SK-N-SH treated with all-trans-retinoic acid at 6 μM for 48 hours (cell line): Measurements from ENCODE around the gene SLC7A9.

Experiments used
- ATAC-seq: fragments of 200-7000 bp; cut with Tn5 transposase; 3 replicates; pipeline ENCODE4 v1.9.1; 2020; ENCODE audit warnings: mild to moderate bottlenecking, moderate library complexity
- CSDC2 ChIP-seq: fragments of 250-450 bp; sonication (Bioruptor Pico); IDR thresholded peaks from 2 replicates; pipeline ENCODE4 v1.5.0; 2020; ENCODE audit warnings: mild to moderate bottlenecking, moderate library complexity
- CSRNP3 ChIP-seq: fragments of 250-450 bp; sonication (Bioruptor Pico); IDR thresholded peaks from 2 replicates; pipeline ENCODE4 v1.5.1; 2021; ENCODE audit warnings: mild to moderate bottlenecking, moderate library complexity
- ESRRG ChIP-seq: fragments of 250-450 bp; sonication (Bioruptor Pico); IDR thresholded peaks from 2 replicates; pipeline ENCODE4 v1.6.1; 2021; ENCODE audit warnings: mild to moderate bottlenecking
- GLIS3 ChIP-seq: fragments of 250-450 bp; sonication (Bioruptor Pico); IDR thresholded peaks from 2 replicates; pipeline ENCODE4 v1.5.0; 2020; ENCODE audit warnings: mild to moderate bottlenecking, moderate library complexity
- ISL1 ChIP-seq: fragments of 250-450 bp; sonication (Bioruptor Pico); IDR thresholded peaks from 2 replicates; pipeline ENCODE4 v2.1.2; 2022; ENCODE audit warnings: mild to moderate bottlenecking, moderate library complexity
- OSR1 ChIP-seq: fragments of 250-450 bp; sonication (Bioruptor Pico); IDR thresholded peaks from 2 replicates; pipeline ENCODE4 v1.8.0; 2022; ENCODE audit warnings: moderate library complexity, mild to moderate bottlenecking, inconsistent platforms
- POU6F1 ChIP-seq: fragments of 250-450 bp; sonication (Bioruptor Pico); IDR thresholded peaks from 2 replicates; pipeline ENCODE4 v1.8.0; 2021; ENCODE audit warnings: low read depth, mild to moderate bottlenecking, moderate library complexity, borderline replicate concordance
- PPARA ChIP-seq: fragments of 250-450 bp; sonication (Bioruptor Pico); IDR thresholded peaks from 2 replicates; pipeline ENCODE4 v1.5.0; 2020; ENCODE audit warnings: mild to moderate bottlenecking, borderline replicate concordance
- RARB ChIP-seq: fragments of 250-450 bp; sonication (Bioruptor Pico); IDR thresholded peaks from 2 replicates; pipeline ENCODE4 v1.8.0; 2021; ENCODE audit warnings: mild to moderate bottlenecking, moderate library complexity
- SNAI2 ChIP-seq: fragments of 250-450 bp; sonication (Bioruptor Pico); IDR thresholded peaks from 2 replicates; pipeline ENCODE4 v1.5.0; 2020; ENCODE audit warnings: mild to moderate bottlenecking, moderate library complexity
- TCF4 ChIP-seq: fragments of 250-450 bp; sonication (Bioruptor Pico); IDR thresholded peaks from 2 replicates; pipeline ENCODE4 v1.8.0; 2021; ENCODE audit warnings: mild to moderate bottlenecking, moderate library complexity, borderline replicate concordance
- TSHZ2 ChIP-seq: fragments of 250-450 bp; sonication (Bioruptor Pico); IDR thresholded peaks from 2 replicates; pipeline ENCODE4 v1.5.0; 2020; ENCODE audit warnings: mild to moderate bottlenecking, moderate library complexity
- ZC3H10 ChIP-seq: fragments of 250-450 bp; sonication (Bioruptor Pico); IDR thresholded peaks from 2 replicates; pipeline ENCODE4 v1.5.1; 2021; ENCODE audit warnings: mild to moderate bottlenecking, moderate library complexity
- ZFP3 ChIP-seq: fragments of 250-450 bp; sonication (Bioruptor Pico); IDR thresholded peaks from 2 replicates; pipeline ENCODE4 v1.5.0; 2020; ENCODE audit warnings: mild to moderate bottlenecking, moderate library complexity
- ZFP30 ChIP-seq: fragments of 450-650 bp; formaldehyde crosslinking; IDR thresholded peaks from 2 replicates; pipeline ENCODE4 v1.5.0; 2022; ENCODE audit warnings: mild to moderate bottlenecking, moderate library complexity
- ZNF565 ChIP-seq: fragments of 450-650 bp; formaldehyde crosslinking; conservative IDR thresholded peaks from 2 replicates; pipeline ENCODE4 v1.5.0; 2020; ENCODE audit warnings: low read depth, mild to moderate bottlenecking, moderate library complexity
- ZNF70 ChIP-seq: fragments of 450-650 bp; formaldehyde crosslinking; IDR thresholded peaks from 2 replicates; pipeline ENCODE4 v1.5.0; 2020; ENCODE audit warnings: mild to moderate bottlenecking, moderate library complexity
- ZNF8 ChIP-seq: fragments of 450-650 bp; formaldehyde crosslinking; IDR thresholded peaks from 2 replicates; pipeline ENCODE4 v1.5.0; 2020; ENCODE audit warnings: mild to moderate bottlenecking, moderate library complexity
- TF ChIP-seq, protein P1 (sequence below): fragments of 250-450 bp; sonication (Bioruptor Pico); IDR thresholded peaks from 2 replicates; pipeline ENCODE4 v1.8.0; 2020; ENCODE audit warnings: mild to moderate bottlenecking, moderate library complexity, borderline replicate concordance

Gene SLC7A9

DNA sequence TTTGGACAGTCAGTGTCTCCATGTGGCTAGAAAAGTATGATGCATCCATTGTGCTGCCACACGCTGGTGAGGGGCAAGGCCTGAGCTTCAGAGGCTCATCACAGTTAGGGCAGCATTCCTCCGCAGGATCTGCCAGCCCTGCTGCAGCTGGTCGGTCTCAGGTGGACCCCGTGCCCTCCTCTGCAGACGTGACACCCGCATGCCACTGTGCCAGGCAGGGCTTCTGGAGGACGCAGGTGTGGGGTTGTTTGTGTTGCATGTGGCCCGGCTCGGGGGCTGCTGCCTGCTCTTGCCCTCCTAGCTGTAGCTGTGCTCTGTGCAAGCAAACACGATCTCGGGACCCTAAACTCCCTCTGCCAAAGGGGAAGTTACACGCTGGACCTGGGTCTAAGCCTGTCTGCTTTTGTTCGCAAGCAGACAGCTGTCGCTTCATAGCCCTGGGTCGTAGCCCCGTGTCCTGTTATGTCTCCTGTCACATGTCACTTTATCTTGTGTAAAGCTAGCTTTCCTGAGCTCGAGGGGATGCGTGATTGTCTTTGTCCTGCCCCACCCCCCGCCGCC, 45.3 kb downstream of the SLC7A9 start:
- ATAC-seq, result no peak
- TF ChIP-seq ISL1 (no peak), POU6F1 (CRISPR knock-in tag) (no peak), PPARA (CRISPR knock-in tag) (no peak), TSHZ2 (CRISPR knock-in tag) (no peak), TCF4 (CRISPR knock-in tag) (no peak), CSDC2 (no peak), SNAI2 (CRISPR knock-in tag) (no peak)
- TF ChIP-seq, protein P1, sequence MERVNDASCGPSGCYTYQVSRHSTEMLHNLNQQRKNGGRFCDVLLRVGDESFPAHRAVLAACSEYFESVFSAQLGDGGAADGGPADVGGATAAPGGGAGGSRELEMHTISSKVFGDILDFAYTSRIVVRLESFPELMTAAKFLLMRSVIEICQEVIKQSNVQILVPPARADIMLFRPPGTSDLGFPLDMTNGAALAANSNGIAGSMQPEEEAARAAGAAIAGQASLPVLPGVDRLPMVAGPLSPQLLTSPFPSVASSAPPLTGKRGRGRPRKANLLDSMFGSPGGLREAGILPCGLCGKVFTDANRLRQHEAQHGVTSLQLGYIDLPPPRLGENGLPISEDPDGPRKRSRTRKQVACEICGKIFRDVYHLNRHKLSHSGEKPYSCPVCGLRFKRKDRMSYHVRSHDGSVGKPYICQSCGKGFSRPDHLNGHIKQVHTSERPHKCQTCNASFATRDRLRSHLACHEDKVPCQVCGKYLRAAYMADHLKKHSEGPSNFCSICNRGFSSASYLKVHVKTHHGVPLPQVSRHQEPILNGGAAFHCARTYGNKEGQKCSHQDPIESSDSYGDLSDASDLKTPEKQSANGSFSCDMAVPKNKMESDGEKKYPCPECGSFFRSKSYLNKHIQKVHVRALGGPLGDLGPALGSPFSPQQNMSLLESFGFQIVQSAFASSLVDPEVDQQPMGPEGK (CRISPR knock-in tag), result no peak

DNA sequence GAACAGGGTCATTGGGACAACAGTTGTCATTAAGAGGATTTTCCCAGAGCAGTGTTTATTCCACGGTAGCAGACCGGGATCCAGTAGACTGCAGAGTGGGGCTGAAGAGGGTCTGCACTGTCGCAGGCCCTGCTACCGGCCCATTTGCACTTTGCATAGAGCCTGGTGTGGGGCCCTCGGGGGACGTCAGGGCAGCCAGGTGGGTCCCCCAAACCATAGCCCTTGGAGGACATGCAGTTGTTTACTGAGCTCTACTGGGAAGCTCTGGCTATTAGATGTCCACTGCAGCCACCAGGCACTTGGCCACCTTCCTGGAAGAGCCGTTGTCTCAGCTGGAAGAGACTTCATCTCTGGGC, 45.8 kb downstream of the SLC7A9 start:
- no peak for TF ChIP-seq ESRRG
- TF ChIP-seq ZC3H10 (CRISPR knock-in tag), result no peak
- TF ChIP-seq RARB (CRISPR knock-in tag), result no peak
- TF ChIP-seq ISL1, result no peak
- TF ChIP-seq CSRNP3 (CRISPR knock-in tag), result no peak
- TF ChIP-seq, protein P1 (CRISPR knock-in tag), result no peak
- no peak for TF ChIP-seq ZNF70 (CRISPR knock-in tag)
- no peak for TF ChIP-seq GLIS3 (CRISPR knock-in tag)
- TF ChIP-seq OSR1 (CRISPR knock-in tag), result no peak
- no peak for TF ChIP-seq TCF4 (CRISPR knock-in tag)
- TF ChIP-seq POU6F1 (CRISPR knock-in tag), result no peak
- TF ChIP-seq ZFP3 (CRISPR knock-in tag), result no peak
- TF ChIP-seq TSHZ2 (CRISPR knock-in tag), result no peak
- TF ChIP-seq SNAI2 (CRISPR knock-in tag), result no peak
- no peak for TF ChIP-seq ZNF565 (CRISPR knock-in tag)
- TF ChIP-seq ZNF8 (CRISPR knock-in tag), result no peak
- TF ChIP-seq ZFP30 (CRISPR knock-in tag), result no peak
- no peak for TF ChIP-seq CSDC2
- no peak for ATAC-seq
